Neural crest cell (in vitro differentiated cells): ENCODE data around the gene TMTC1. TPM values are rescaled to one million over a fixed set of nuclear protein-coding genes. Genes with fewer than 3 reads are reported as not detected.

Experiments used
- DNase-seq: peaks from one replicate; pipeline ENCODE4 v3.0.0; 2021; ENCODE audit warnings: low read depth, mixed read lengths, low spot score
- H3K27ac Mint-ChIP-seq: one replicate; pipeline ENCODE4 v1.8.0; 2021; ENCODE audit warnings: mild to moderate bottlenecking, mixed read lengths; ENCODE audit not compliant: unreplicated experiment
- H3K27me3 Mint-ChIP-seq: 2 replicates; pipeline ENCODE4 v1.8.0; 2021; ENCODE audit warnings: low read depth, mild to moderate bottlenecking, mixed read lengths
- H3K36me3 Mint-ChIP-seq: 2 replicates; pipeline ENCODE4 v1.8.0; 2021; ENCODE audit warnings: low read depth, mild to moderate bottlenecking, mixed read lengths
- H3K4me1 Mint-ChIP-seq: 2 replicates; pipeline ENCODE4 v1.8.0; 2021; ENCODE audit warnings: mixed read lengths
- H3K4me3 Mint-ChIP-seq: one replicate; pipeline ENCODE4 v1.8.0; 2021; ENCODE audit warnings: mild to moderate bottlenecking, mixed read lengths
- H3K9me3 Mint-ChIP-seq: 2 replicates; pipeline ENCODE4 v1.8.0; 2021; ENCODE audit warnings: mixed read lengths
- CTCF ChIP-seq: fragments of 200-600 bp; sonication (generic); conservative IDR thresholded peaks from 2 replicates; pipeline ENCODE4 v1.5.0; 2021; ENCODE audit warnings: antibody characterized with exemption, mild to moderate bottlenecking
- total RNA-seq: library from RNA; stranded (reverse); gene quantifications from 2 replicates; pipeline ENCODE4 v1.2.1, GENCODE V29; 2021

The TMTC1 gene
- total RNA-seq, 1 donor from 2014 or later = 13.1 TPM

GRCh38 chr12:29616664-29617406 lies 166.9 kb downstream of the TMTC1 start:
- H3K9me3 Mint-ChIP-seq = no peaks in the 10 kb centered on the region
- H3K4me1 Mint-ChIP-seq = no peaks in the 10 kb centered on the region

DNA sequence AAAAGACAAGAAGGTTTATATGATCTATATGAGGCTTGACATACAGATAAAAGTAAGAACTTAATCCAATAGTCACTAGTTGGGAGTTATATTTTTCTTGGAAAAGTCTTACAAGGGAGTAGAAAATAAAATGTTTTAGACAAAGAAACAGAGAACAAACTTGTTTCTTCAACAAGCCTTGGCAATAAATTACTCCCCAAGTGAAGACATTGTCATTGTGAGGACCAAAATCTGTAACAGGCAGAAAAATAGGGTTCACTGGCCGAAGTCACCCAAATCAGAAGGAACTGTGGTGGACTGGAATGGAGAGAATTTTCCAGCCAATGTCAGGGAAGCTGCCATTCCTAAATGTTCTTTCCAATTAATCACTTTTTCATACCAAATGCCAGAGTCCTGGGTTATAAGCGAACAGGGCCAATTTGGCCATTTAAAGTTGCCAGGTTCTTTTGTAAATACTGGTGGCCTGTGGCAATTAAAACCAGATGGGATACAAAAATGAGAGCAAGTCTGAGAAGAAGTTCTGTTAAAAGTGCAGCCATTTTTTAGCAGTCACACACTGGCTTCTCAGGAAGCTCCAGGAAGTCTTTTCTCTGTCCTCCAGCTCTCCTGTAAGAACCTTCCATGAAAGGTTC lies 168.9 kb downstream of the TMTC1 start:
- no peak for DNase-seq
- TF ChIP-seq CTCF = no peak
- H3K4me1 Mint-ChIP-seq = no peaks in the 10 kb centered on the region
- no peaks in the 10 kb centered on the region for H3K27me3 Mint-ChIP-seq
- H3K36me3 Mint-ChIP-seq = peaks cover under 1% of the 10 kb centered on the region
- no peak overlapping the region for H3K4me3 Mint-ChIP-seq
- no peak overlapping the region for H3K27ac Mint-ChIP-seq
- H3K9me3 Mint-ChIP-seq = no peaks in the 10 kb centered on the region

More at GRCh38 chr12:29616664-29617406, 166.9 kb downstream of the TMTC1 start:
- no peak for DNase-seq
- no peak for TF ChIP-seq CTCF
- Mint-ChIP-seq H3K27ac (no peak overlapping the region), H3K4me3 (no peak overlapping the region), H3K27me3 (no peaks in the 10 kb centered on the region), H3K36me3 (peaks cover 4% of the 10 kb centered on the region)

GRCh38 chr12:29612912-29613311 lies 170.8 kb downstream of the TMTC1 start:
- Mint-ChIP-seq H3K27ac (no peak overlapping the region), H3K27me3 (no peaks in the 10 kb centered on the region), H3K36me3 (peaks cover 2% of the 10 kb centered on the region), H3K9me3 (no peaks in the 10 kb centered on the region), H3K4me3 (no peak overlapping the region), H3K4me1 (no peaks in the 10 kb centered on the region)
- DNase-seq = no peak
- no peak for TF ChIP-seq CTCF

DNA sequence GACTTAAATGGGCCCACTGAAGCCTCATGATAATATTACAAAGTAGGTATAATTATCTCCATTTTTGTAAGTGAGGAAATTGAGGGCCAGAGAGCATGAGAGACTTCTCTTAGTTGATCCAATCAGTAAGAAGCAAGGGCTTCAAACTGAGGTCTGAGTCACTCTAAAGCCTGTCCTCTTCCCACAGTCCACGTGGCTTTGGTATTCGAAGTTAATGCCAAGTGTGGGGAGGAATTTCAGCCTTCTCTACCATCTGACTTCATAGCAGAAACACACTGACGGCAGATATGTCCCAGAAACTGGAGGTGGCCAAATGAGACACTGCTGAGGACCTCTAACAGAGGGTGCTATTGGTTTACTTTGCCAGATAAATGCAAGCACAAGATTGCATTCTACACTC lies 171.8 kb downstream of the TMTC1 start:
- no peaks in the 10 kb centered on the region for H3K9me3 Mint-ChIP-seq
- TF ChIP-seq CTCF = no peak
- H3K4me1 Mint-ChIP-seq = no peaks in the 10 kb centered on the region
- no peak overlapping the region for H3K27ac Mint-ChIP-seq
- H3K36me3 Mint-ChIP-seq = peaks cover 2% of the 10 kb centered on the region
- no peak overlapping the region for H3K4me3 Mint-ChIP-seq
- no peaks in the 10 kb centered on the region for H3K27me3 Mint-ChIP-seq
- no peak for DNase-seq

- Mint-ChIP-seq H3K27ac (no peak overlapping the region), H3K4me1 (peaks cover 5% of the 10 kb centered on the region), H3K4me3 (no peak overlapping the region), H3K27me3 (no peaks in the 10 kb centered on the region), H3K9me3 (no peaks in the 10 kb centered on the region), H3K36me3 (peaks cover 2% of the 10 kb centered on the region)
- DNase-seq = no peak
- TF ChIP-seq CTCF = no peak
Measured at GRCh38 chr12:29610473-29611170, 173.1 kb downstream of the TMTC1 start.
